CD14-positive monocyte (primary cell): Measurements from ENCODE around the gene RNF223. TPM values are rescaled to one million over a fixed set of nuclear protein-coding genes. Genes with fewer than 3 reads are reported as not detected.

Source experiments
- DNase-seq, 3 donors: peaks; one replicate each; pipeline ENCODE4 v3.0.0-alpha.2; 2011 to 2022
- H2AFZ ChIP-seq: 2 replicates; pipeline ENCODE4 v1.6.0; 2012; ENCODE audit warnings: mild to moderate bottlenecking, low read depth, low read length, inconsistent platforms; ENCODE audit not compliant: insufficient read depth, poor library complexity, severe bottlenecking
- H3K27ac ChIP-seq, 2 donors: 1 replicate in 1 of 2; 2 replicates in 1 of 2; pipeline ENCODE4 v1.5.1; 2012 to 2013; ENCODE audit warnings: low read length in 2 of 2, control low read depth in 1 of 2, inconsistent platforms in 1 of 2, low read depth in 1 of 2, mild to moderate bottlenecking in 1 of 2
- H3K27me3 ChIP-seq, 2 donors: one replicate each; pipeline versions ENCODE4 v1.6.0 to v1.6.1; 2011 to 2013; ENCODE audit warnings: low read length in 2 of 2; ENCODE audit not compliant: control insufficient read depth in 2 of 2, insufficient read depth in 2 of 2
- H3K36me3 ChIP-seq, 2 donors: replicated peaks in 1 of 2; 1 replicate in 1 of 2; 2 replicates in 1 of 2; pipeline versions ENCODE4 v1.5.1 to v1.6.1; 2012 to 2013; ENCODE audit warnings: low read length in 2 of 2, control low read depth in 1 of 2, inconsistent platforms in 1 of 2, mild to moderate bottlenecking in 1 of 2; ENCODE audit not compliant: insufficient read depth in 2 of 2, control insufficient read depth in 1 of 2
- H3K4me1 ChIP-seq, 2 donors: 1 replicate in 1 of 2; 2 replicates in 1 of 2; pipeline versions ENCODE4 v1.5.1 to v1.6.1; 2012 to 2013; ENCODE audit warnings: low read length in 2 of 2, control low read depth in 1 of 2, inconsistent platforms in 1 of 2, mild to moderate bottlenecking in 1 of 2, moderate library complexity in 1 of 2; ENCODE audit not compliant: insufficient read depth in 2 of 2, control insufficient read depth in 1 of 2
- H3K4me2 ChIP-seq: replicated peaks from 2 replicates; pipeline ENCODE3; 2012; ENCODE audit warnings: low read length, moderate library complexity, mild to moderate bottlenecking; ENCODE audit not compliant: poor library complexity, severe bottlenecking; ENCODE audit errors: extremely low read depth
- H3K4me3 ChIP-seq, 3 experiments: fragments of 200-600 bp in 1 of 3; sonication (generic) in 1 of 3; replicated peaks in 1 of 3; 1 replicate in 2 of 3; 2 replicates in 1 of 3; pipeline ENCODE4 v1.5.1; 2011 to 2013; ENCODE audit warnings: low read length in 3 of 3, mild to moderate bottlenecking in 3 of 3, control low read depth in 2 of 3, low read depth in 2 of 3, inconsistent platforms in 1 of 3, moderate library complexity in 1 of 3
- H3K79me2 ChIP-seq: 2 replicates; pipeline ENCODE4 v1.6.0; 2012; ENCODE audit warnings: mild to moderate bottlenecking, control low read depth, inconsistent platforms, low read length, moderate library complexity; ENCODE audit not compliant: insufficient read depth
- H3K9ac ChIP-seq: 2 replicates; pipeline ENCODE4 v1.6.0; 2017; ENCODE audit warnings: low read length, mild to moderate bottlenecking; ENCODE audit not compliant: insufficient read depth, poor library complexity, severe bottlenecking
- H3K9me3 ChIP-seq, 2 donors: replicated peaks in 1 of 2; 1 replicate in 1 of 2; 2 replicates in 1 of 2; pipeline versions ENCODE4 v1.5.1 to v1.6.1; 2012 to 2013; ENCODE audit warnings: low read length in 2 of 2, control low read depth in 1 of 2; ENCODE audit not compliant: control insufficient read depth in 1 of 2, insufficient read depth in 1 of 2
- H4K20me1 ChIP-seq: 2 replicates; pipeline ENCODE4 v1.6.0; 2012; ENCODE audit warnings: mild to moderate bottlenecking, low read length, control low read depth, moderate library complexity; ENCODE audit not compliant: insufficient read depth
- H3K27ac Mint-ChIP-seq, 7 donors: one replicate each; pipeline ENCODE4 v1.8.0; 2020; ENCODE audit warnings: mild to moderate bottlenecking in 7 of 7, mixed read lengths in 7 of 7, moderate library complexity in 6 of 7, inconsistent platforms in 2 of 7
- H3K27me3 Mint-ChIP-seq, 3 donors: one replicate each; pipeline ENCODE4 v1.8.0; 2021 to 2022; ENCODE audit warnings: low read depth in 3 of 3, mild to moderate bottlenecking in 3 of 3, mixed read lengths in 3 of 3, moderate library complexity in 3 of 3, inconsistent platforms in 1 of 3
- H3K36me3 Mint-ChIP-seq, 2 donors: one replicate each; pipeline ENCODE4 v1.8.0; 2020; ENCODE audit warnings: mixed read lengths in 2 of 2, inconsistent platforms in 1 of 2, mild to moderate bottlenecking in 1 of 2
- H3K4me1 Mint-ChIP-seq: one replicate; pipeline ENCODE4 v1.8.0; 2020; ENCODE audit warnings: mild to moderate bottlenecking, mixed read lengths
- H3K4me3 Mint-ChIP-seq, 2 donors: one replicate each; pipeline ENCODE4 v1.8.0; 2020; ENCODE audit warnings: mild to moderate bottlenecking in 2 of 2, mixed read lengths in 2 of 2, moderate library complexity in 1 of 2
- H3K9me3 Mint-ChIP-seq, 7 donors: one replicate each; pipeline ENCODE4 v1.8.0; 2020 to 2022; ENCODE audit warnings: mixed read lengths in 7 of 7, mild to moderate bottlenecking in 6 of 7, moderate library complexity in 6 of 7, inconsistent platforms in 2 of 7
- WGBS: methylation state at CpG from one replicate; pipeline ENCODE4 v1.1.5; 2013; ENCODE audit warnings: missing lambda C conversion rate; ENCODE audit not compliant: insufficient coverage; 5-methylcytosine and 5-hydroxymethylcytosine counted together
- intact Hi-C, 2 donors: fragments of 100-400 bp; cut with micrococcal nuclease; formaldehyde crosslinking; loops; one replicate each; pipeline versions ENCODE4 v1.15.0 to v1.15.1; 2023
- polyA plus RNA-seq, 3 donors: library from polyadenylated mRNA; depleted of rRNA in 1 of 3; unstranded in 2 of 3; stranded (reverse) in 1 of 3; fragments of 300-500 nt in 2 of 3; fragments of >200 nt in 1 of 3; fragmentation: Illumina TruSeq in 2 of 3; gene quantifications; 1 replicate in 2 of 3; 2 replicates in 1 of 3; pipeline ENCODE4 v1.2.3, GENCODE V29; 2012 to 2021
- TF ChIP-seq, protein P1 (sequence below): fragments of 200-600 bp; IDR thresholded peaks from one replicate; pipeline ENCODE4 v1.8.0; 2022; ENCODE audit warnings: antibody characterized with exemption, mild to moderate bottlenecking

The RNF223 gene
- polyA plus RNA-seq, 3 donors = not detected

GRCh38 chr1:1111516-1112236 lies 37.6 kb upstream of the RNF223 start:
- intact Hi-C loops = loop anchor here in 1 of 2 donors (10.0 kb wide), 2 partner anchors 77 to 263 kb away; partner anchors contain the start of gene AURKAIP1
- Histone ChIP-seq H3K36me3 (peaks cover 0 to 6% of the 10 kb centered on the region in 2 donors), H3K9ac (no peak overlapping the region), H2AFZ (no peak overlapping the region), H3K4me2 (no peak overlapping the region), H3K9me3 (peaks cover 12 to 26% of the 10 kb centered on the region in 2 donors), H3K4me3 (no peak overlapping the region), H3K4me1 (peaks cover 5 to 9% of the 10 kb centered on the region in 2 donors), H3K27ac (no peak overlapping the region), H4K20me1 (no peaks in the 10 kb centered on the region), H3K79me2 (peaks cover 10% of the 10 kb centered on the region), H3K27me3 (peaks cover 0 to 5% of the 10 kb centered on the region in 2 donors)
- DNase-seq = no peak
- H3K36me3 Mint-ChIP-seq = peaks cover 7 to 26% of the 10 kb centered on the region in 2 donors
- H3K4me3 Mint-ChIP-seq = no peak overlapping the region
- H3K9me3 Mint-ChIP-seq = peaks cover 24 to 33% (median 30%) of the 10 kb centered on the region in 7 donors
- 96% methylated on average over 24 of the region's 28 CpGs for WGBS
- TF ChIP-seq, protein P1, sequence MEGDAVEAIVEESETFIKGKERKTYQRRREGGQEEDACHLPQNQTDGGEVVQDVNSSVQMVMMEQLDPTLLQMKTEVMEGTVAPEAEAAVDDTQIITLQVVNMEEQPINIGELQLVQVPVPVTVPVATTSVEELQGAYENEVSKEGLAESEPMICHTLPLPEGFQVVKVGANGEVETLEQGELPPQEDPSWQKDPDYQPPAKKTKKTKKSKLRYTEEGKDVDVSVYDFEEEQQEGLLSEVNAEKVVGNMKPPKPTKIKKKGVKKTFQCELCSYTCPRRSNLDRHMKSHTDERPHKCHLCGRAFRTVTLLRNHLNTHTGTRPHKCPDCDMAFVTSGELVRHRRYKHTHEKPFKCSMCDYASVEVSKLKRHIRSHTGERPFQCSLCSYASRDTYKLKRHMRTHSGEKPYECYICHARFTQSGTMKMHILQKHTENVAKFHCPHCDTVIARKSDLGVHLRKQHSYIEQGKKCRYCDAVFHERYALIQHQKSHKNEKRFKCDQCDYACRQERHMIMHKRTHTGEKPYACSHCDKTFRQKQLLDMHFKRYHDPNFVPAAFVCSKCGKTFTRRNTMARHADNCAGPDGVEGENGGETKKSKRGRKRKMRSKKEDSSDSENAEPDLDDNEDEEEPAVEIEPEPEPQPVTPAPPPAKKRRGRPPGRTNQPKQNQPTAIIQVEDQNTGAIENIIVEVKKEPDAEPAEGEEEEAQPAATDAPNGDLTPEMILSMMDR = no peak
- peaks cover 4 to 8% (median 6%) of the 10 kb centered on the region in 3 donors for H3K27me3 Mint-ChIP-seq
- H3K4me1 Mint-ChIP-seq = peaks cover 5% of the 10 kb centered on the region
- H3K27ac Mint-ChIP-seq = no peak overlapping the region

GRCh38 chr1:1110561-1110971 lies 36.5 kb upstream of the RNF223 start:
- no peak overlapping the region for H3K4me3 Mint-ChIP-seq
- peaks cover 24 to 33% (median 30%) of the 10 kb centered on the region in 7 donors for H3K9me3 Mint-ChIP-seq
- peaks cover 4 to 6% (median 6%) of the 10 kb centered on the region in 3 donors for H3K27me3 Mint-ChIP-seq
- no peak overlapping the region for H3K4me3 ChIP-seq
- no peak overlapping the region for H3K9ac ChIP-seq
- DNase-seq = no peak
- TF ChIP-seq, protein P1 = no peak
- peaks cover 10% of the 10 kb centered on the region for H3K79me2 ChIP-seq
- H3K27ac Mint-ChIP-seq = no peak overlapping the region
- peaks cover 12 to 26% of the 10 kb centered on the region in 2 donors for H3K9me3 ChIP-seq
- peaks cover 7 to 26% of the 10 kb centered on the region in 2 donors for H3K36me3 Mint-ChIP-seq
- H3K36me3 ChIP-seq = peaks cover 0 to 6% of the 10 kb centered on the region in 2 donors
- H4K20me1 ChIP-seq = no peaks in the 10 kb centered on the region
- no peak overlapping the region for H3K4me2 ChIP-seq
- H3K27ac ChIP-seq = no peak overlapping the region
- peaks cover 5% of the 10 kb centered on the region for H3K4me1 Mint-ChIP-seq
- H3K4me1 ChIP-seq = peaks cover 4 to 5% of the 10 kb centered on the region in 2 donors
- 98% methylated on average over 29 of the region's 29 CpGs for WGBS
- H2AFZ ChIP-seq = no peak overlapping the region
- peaks cover 0 to 4% of the 10 kb centered on the region in 2 donors for H3K27me3 ChIP-seq
- intact Hi-C loops = loop anchor here in 1 of 2 donors (10.0 kb wide), 2 partner anchors 76 to 264 kb away; partner anchors contain the start of gene AURKAIP1
